ENCODE data around the gene MTIF2. TPM values are rescaled to one million over a fixed set of nuclear protein-coding genes. Genes with fewer than 3 reads are reported as not detected.
A peak's percentile ranks its signal among the peaks of the same experiment; 100 is the strongest.
"Not testable (repeated sequence)": the region's sequence is repeated elsewhere in the genome, so short reads cannot be mapped to it uniquely, and the experiment has no call there.

Gene MTIF2
- polyA plus RNA-seq, 3 donors: 8.1 to 12.5 (median 11.7) TPM

DNA sequence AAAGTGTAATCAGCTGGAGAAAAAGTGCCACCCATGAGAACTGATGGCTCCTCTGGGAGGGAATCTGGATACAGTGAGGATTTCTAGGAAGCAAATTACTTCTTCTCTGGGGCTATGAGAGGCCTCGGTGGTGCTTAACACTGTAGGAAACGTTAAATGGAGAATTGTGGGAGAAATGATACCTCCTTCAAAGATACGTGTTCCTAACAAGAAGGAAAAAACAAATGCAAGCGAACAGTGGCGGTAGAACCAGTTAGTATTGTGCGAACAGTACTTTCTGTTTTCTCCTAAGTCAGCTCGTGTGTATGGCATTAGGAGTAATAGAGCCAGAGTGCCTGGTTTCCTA, 587 bp upstream of the MTIF2 start:
- H3K9me3 Mint-ChIP-seq: peaks cover 0 to 1% (median 0%) of the 10 kb centered on the region in 7 donors
- peaks cover 0 to 8% (median 2%) of the 10 kb centered on the region in 3 donors for H3K27me3 Mint-ChIP-seq (ENCODE audit: low read depth in 3 of 3)
- peak overlapping the region; percentile 93 to 96 for H3K4me3 Mint-ChIP-seq
- peak overlapping the region; percentile 85 for H3K9ac ChIP-seq (ENCODE audit: insufficient read depth, low read length, poor library complexity, severe bottlenecking)
- WGBS (ENCODE audit: insufficient coverage): no CpG with 5 or more reads among the region's 7 CpGs
- H3K4me3 ChIP-seq (replicated peaks in 1 of 3; ENCODE audit: low read depth in 2 of 3, low read length in 3 of 3): peak overlapping the region; percentile 56 to 88 (median 88)
- peak overlapping the region; percentile 93 to 97 (median 97) for H3K27ac Mint-ChIP-seq
- peaks cover 5 to 20% of the 10 kb centered on the region in 2 donors for H3K36me3 ChIP-seq (replicated peaks in 1 of 2; ENCODE audit: control insufficient read depth in 1 of 2, insufficient read depth in 2 of 2, low read length in 2 of 2)
- no peaks in the 10 kb centered on the region for H3K27me3 ChIP-seq (ENCODE audit: control insufficient read depth in 2 of 2, insufficient read depth in 2 of 2, low read length in 2 of 2)
- no peaks in the 10 kb centered on the region for H3K9me3 ChIP-seq (replicated peaks in 1 of 2; ENCODE audit: control insufficient read depth in 1 of 2, insufficient read depth in 1 of 2, low read length in 2 of 2)
- H3K4me2 ChIP-seq (replicated peaks; ENCODE audit: extremely low read depth, low read length, poor library complexity, severe bottlenecking): peak overlapping the region; percentile 84
- DNase-seq: no peak
- H3K4me1 ChIP-seq (ENCODE audit: control insufficient read depth in 1 of 2, insufficient read depth in 2 of 2, low read length in 2 of 2): peaks cover 14 to 19% of the 10 kb centered on the region in 2 donors
- no peak for TF ChIP-seq CTCF (IDR thresholded peaks at IDR 0.05)
- H3K36me3 Mint-ChIP-seq: peaks cover 12 to 16% of the 10 kb centered on the region in 2 donors
- H4K20me1 ChIP-seq (ENCODE audit: insufficient read depth, low read length): no peaks in the 10 kb centered on the region
- peak overlapping the region in 1 of 2 donors; percentile 95 for H3K27ac ChIP-seq (ENCODE audit: low read depth in 1 of 2, low read length in 2 of 2)
- H3K79me2 ChIP-seq (ENCODE audit: insufficient read depth, low read length): no peaks in the 10 kb centered on the region
- peak overlapping the region; percentile 95 for H2AFZ ChIP-seq (ENCODE audit: insufficient read depth, low read depth, low read length, poor library complexity, severe bottlenecking)
- H3K4me1 Mint-ChIP-seq: peaks cover 19% of the 10 kb centered on the region
- intact Hi-C loops (cut with micrococcal nuclease): no loop called here

- DNase-seq: peak in 2 of 3 donors; percentile 4 to 11
- Histone ChIP-seq H4K20me1 (ENCODE audit: insufficient read depth, low read length) (no peaks in the 10 kb centered on the region), H2AFZ (ENCODE audit: insufficient read depth, low read depth, low read length, poor library complexity, severe bottlenecking) (peak overlapping the region; percentile 95), H3K4me1 (ENCODE audit: control insufficient read depth in 1 of 2, insufficient read depth in 2 of 2, low read length in 2 of 2) (peaks cover 14 to 19% of the 10 kb centered on the region in 2 donors), H3K9ac (ENCODE audit: insufficient read depth, low read length, poor library complexity, severe bottlenecking) (peak overlapping the region; percentile 85), H3K9me3 (replicated peaks in 1 of 2; ENCODE audit: control insufficient read depth in 1 of 2, insufficient read depth in 1 of 2, low read length in 2 of 2) (no peaks in the 10 kb centered on the region), H3K4me2 (replicated peaks; ENCODE audit: extremely low read depth, low read length, poor library complexity, severe bottlenecking) (peak overlapping the region; percentile 84), H3K79me2 (ENCODE audit: insufficient read depth, low read length) (no peaks in the 10 kb centered on the region), H3K36me3 (replicated peaks in 1 of 2; ENCODE audit: control insufficient read depth in 1 of 2, insufficient read depth in 2 of 2, low read length in 2 of 2) (peaks cover 17 to 32% of the 10 kb centered on the region in 2 donors), H3K27ac (ENCODE audit: low read depth in 1 of 2, low read length in 2 of 2) (peak overlapping the region; percentile 95), H3K4me3 (replicated peaks in 1 of 3; ENCODE audit: low read depth in 2 of 3, low read length in 3 of 3) (peak overlapping the region; percentile 56 to 88 (median 88)), H3K27me3 (ENCODE audit: control insufficient read depth in 2 of 2, insufficient read depth in 2 of 2, low read length in 2 of 2) (no peaks in the 10 kb centered on the region)
- peaks cover 23 to 29% of the 10 kb centered on the region in 2 donors for H3K36me3 Mint-ChIP-seq
- H3K27me3 Mint-ChIP-seq (ENCODE audit: low read depth in 3 of 3): peaks cover 0 to 3% (median 0%) of the 10 kb centered on the region in 3 donors
- peaks cover 0 to 1% (median 0%) of the 10 kb centered on the region in 7 donors for H3K9me3 Mint-ChIP-seq
- peaks cover 19% of the 10 kb centered on the region for H3K4me1 Mint-ChIP-seq
- WGBS (ENCODE audit: insufficient coverage): 6% methylated on average over 10 of the region's 13 CpGs
- peak overlapping the region; percentile 93 to 96 for H3K4me3 Mint-ChIP-seq
- no peak for TF ChIP-seq CTCF (IDR thresholded peaks at IDR 0.05)
- peak overlapping the region; percentile 93 to 97 (median 97) for H3K27ac Mint-ChIP-seq
- intact Hi-C loops (cut with micrococcal nuclease): no loop called here
These were observed 634 bp downstream of the MTIF2 start for GRCh38 chr2:55268288-55268906.

DNA sequence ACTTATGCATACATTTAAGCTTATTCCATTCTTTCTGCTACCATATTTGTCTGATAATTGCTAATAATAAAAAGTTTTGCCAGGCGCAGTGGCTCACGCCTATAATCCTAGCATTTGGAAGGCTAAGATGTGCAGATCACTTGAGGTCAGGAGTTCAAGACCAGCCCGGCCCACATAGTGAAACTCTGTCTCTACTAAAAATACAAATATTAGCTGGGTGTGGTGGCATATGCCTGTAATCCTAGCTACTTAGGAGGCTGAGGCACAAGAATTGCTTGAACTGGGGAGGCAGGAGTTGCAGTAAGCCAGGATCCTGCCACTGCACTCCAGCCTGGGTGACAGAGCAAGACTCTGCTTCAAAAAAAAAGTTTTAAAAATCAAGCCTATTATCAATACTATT, 9.4 kb downstream of the MTIF2 start:
- H2AFZ ChIP-seq (ENCODE audit: insufficient read depth, low read depth, low read length, poor library complexity, severe bottlenecking); H3K4me1 Mint-ChIP-seq; H3K4me3 ChIP-seq (replicated peaks in 1 of 3; ENCODE audit: low read depth in 2 of 3, low read length in 3 of 3); intact Hi-C loops (cut with micrococcal nuclease); DNase-seq; H3K4me3 Mint-ChIP-seq; H3K27me3 Mint-ChIP-seq (ENCODE audit: low read depth in 3 of 3); H4K20me1 ChIP-seq (ENCODE audit: insufficient read depth, low read length); H3K27me3 ChIP-seq (ENCODE audit: control insufficient read depth in 2 of 2, insufficient read depth in 2 of 2, low read length in 2 of 2); H3K27ac Mint-ChIP-seq; H3K27ac ChIP-seq (ENCODE audit: low read depth in 1 of 2, low read length in 2 of 2); H3K9me3 Mint-ChIP-seq; H3K4me1 ChIP-seq (ENCODE audit: control insufficient read depth in 1 of 2, insufficient read depth in 2 of 2, low read length in 2 of 2); H3K9ac ChIP-seq (ENCODE audit: insufficient read depth, low read length, poor library complexity, severe bottlenecking); H3K79me2 ChIP-seq (ENCODE audit: insufficient read depth, low read length); H3K4me2 ChIP-seq (replicated peaks; ENCODE audit: extremely low read depth, low read length, poor library complexity, severe bottlenecking); H3K9me3 ChIP-seq (replicated peaks in 1 of 2; ENCODE audit: control insufficient read depth in 1 of 2, insufficient read depth in 1 of 2, low read length in 2 of 2): not testable (repeated sequence)
- peaks cover 81 to 92% of the 10 kb centered on the region in 2 donors for H3K36me3 ChIP-seq (replicated peaks in 1 of 2; ENCODE audit: control insufficient read depth in 1 of 2, insufficient read depth in 2 of 2, low read length in 2 of 2)
- H3K36me3 Mint-ChIP-seq: peaks cover 44 to 83% of the 10 kb centered on the region in 2 donors
- WGBS (ENCODE audit: insufficient coverage): no CpG with 5 or more reads among the region's 3 CpGs
